Left hindlimb (tissue), 1 donor: ENCODE measurements around the gene POLE2.
"Not testable (repeated sequence)": the region's sequence is repeated elsewhere in the genome, so short reads cannot be mapped to it uniquely, and the experiment has no call there.

Source experiments
- DNase-seq: peaks from one replicate; pipeline ENCODE4 v3.0.0-alpha.2; 2018

Gene POLE2, protein sequence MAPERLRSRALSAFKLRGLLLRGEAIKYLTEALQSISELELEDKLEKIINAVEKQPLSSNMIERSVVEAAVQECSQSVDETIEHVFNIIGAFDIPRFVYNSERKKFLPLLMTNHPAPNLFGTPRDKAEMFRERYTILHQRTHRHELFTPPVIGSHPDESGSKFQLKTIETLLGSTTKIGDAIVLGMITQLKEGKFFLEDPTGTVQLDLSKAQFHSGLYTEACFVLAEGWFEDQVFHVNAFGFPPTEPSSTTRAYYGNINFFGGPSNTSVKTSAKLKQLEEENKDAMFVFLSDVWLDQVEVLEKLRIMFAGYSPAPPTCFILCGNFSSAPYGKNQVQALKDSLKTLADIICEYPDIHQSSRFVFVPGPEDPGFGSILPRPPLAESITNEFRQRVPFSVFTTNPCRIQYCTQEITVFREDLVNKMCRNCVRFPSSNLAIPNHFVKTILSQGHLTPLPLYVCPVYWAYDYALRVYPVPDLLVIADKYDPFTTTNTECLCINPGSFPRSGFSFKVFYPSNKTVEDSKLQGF

DNA sequence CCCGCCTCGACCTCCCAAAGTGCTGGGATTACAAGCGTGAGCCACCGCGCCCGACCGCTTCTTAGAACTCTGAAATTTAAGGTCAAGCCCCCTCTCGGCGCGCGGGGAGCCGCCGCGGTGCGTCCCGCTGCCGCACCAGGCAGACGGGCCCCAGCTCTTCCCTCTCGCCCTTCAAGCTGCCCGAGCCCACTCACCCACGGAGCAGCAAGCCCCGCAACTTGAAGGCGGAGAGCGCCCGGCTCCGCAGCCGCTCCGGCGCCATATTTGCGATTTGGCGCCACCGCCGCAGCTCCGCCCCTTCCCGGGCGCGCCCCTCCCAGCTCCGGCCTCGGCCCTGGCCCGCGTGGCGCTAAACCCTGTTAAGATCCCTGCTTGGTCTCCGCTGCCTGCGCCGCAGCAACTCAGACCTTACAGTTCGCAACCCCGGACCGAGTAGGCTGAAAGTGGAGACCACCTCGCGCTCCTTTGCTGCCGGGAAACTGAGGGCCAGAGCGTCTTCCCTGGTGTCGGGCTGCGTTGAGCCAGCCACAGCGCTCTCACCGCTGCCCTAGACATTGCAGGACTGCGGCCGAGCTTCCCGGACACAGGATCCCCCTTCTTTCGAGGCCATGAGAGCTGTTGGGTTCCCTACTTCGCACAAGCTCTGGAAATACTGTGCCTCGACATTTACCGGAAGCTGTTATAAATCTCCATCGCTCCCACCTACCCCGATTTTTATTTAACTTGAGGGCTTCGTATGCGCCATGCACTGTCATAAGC, at the start of gene POLE2:
Gene POLE2 (minus strand): TSS at position 273 of the 759 bp plus-strand sequence. CDS start 11 bp downstream, at position 262.
- DNase-seq, result peak; percentile 87

DNA sequence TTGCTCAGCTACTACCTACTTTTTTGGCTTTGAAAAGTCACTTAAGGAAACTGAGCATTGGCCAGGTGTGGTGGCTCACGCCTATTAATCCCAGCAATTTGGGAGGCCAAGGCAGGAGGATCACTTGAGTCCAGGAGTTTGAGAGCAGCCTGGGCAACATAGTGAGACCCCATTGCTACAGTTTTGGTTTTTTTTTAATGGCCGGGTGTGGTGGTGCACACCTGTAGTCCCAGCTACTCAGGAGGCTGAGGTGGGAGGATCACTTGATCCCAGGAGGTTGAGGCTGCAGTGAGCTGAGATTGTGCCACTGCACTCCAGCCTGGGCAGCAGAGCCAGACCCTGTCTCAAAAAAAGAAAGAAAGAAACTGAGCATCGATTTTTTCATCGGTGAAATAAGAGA, 47.7 kb upstream of the POLE2 start:
- DNase-seq, result not testable (repeated sequence)

DNA sequence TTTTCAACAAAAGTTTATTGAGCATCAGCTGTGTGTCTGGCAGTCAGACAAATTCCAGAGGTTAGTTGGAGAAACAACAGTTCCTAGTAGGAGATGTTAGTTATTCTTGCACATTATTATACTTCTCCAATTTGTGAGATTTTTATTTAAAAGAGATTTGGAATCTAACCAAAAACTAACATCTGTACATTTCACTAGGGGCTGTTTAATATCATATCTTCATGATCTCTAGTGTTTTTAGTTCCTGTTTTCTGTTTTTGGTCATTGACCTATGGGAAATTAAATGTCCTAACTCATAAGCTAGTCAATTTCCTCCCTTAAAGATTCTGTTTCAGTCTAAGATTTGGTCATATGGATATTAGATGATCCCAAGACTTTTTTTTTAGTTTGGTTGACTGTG, 45.8 kb upstream of the POLE2 start:
- DNase-seq, result no peak

DNA sequence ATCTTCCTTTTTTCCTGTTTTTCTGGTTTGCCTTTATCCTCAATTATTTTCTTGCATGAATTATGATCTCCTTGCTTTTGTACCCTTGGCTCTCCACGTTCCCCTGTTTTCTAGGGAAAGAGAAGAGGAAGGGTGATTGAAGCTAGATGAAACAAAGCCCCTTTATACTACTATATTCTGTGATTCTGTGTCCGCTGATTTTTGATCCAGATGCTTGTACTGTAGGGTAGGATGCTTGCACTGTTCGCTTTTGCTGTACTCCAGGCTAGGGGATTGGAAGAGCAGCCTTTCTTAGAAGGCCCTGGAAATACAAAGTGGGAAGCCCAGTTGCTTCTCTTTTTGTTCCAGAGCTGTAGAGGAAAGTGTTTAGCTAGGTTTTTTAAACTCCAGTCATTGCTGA, 44.9 kb upstream of the POLE2 start:
- no peak for DNase-seq

DNA sequence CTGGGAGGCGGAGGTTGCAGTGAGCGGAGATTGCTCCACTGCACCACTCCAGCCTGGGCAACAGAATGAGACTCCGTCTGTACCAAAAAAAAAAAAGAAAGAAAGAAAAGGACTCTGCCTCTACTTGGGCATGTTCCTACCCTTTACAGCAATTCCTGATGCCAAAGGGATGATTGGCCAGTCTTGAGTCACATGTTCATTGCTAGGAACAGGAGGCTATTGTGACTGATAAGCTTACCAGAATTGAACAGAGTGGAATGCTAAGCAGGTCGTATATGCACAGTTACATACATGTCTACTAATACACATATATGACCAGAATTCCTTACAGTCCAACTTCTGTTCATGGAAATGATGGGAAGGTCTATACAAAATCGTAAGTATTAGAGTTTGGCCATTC, 39.2 kb upstream of the POLE2 start:
- DNase-seq, result no peak

DNA sequence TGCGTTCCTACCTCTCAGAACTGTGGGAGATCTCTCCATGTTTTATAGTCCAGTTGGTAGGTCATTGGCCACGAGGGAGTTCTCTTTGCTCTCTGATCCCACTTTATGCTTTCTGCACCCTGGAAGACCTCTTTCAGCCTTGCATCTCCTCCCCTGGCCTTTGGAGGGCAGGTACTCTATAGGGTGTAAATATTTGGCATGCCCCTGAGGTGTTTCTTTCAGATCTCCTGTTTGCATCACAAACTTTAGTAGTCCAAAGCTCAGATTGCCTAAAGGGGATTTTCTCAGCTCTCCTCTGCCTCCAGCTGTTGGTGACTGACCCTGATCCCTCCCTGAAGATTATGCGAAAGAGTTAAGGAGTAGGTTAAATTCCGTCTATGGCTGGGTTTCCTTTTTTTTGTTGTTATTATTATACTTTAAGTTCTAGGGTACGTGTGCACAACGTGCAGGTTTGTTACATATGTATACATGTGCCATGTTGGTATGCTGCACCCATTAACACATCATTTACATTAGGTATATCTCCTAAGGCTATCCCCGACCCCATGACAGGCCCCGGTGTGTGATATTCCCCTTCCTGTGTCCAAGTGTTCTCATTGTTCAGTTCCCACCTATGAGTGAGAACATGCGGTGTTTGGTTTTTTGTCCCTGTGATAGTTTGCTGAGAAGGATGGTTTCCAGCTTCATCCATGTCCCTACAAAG, 33.9 kb upstream of the POLE2 start:
- DNase-seq, result not testable (repeated sequence)

DNA sequence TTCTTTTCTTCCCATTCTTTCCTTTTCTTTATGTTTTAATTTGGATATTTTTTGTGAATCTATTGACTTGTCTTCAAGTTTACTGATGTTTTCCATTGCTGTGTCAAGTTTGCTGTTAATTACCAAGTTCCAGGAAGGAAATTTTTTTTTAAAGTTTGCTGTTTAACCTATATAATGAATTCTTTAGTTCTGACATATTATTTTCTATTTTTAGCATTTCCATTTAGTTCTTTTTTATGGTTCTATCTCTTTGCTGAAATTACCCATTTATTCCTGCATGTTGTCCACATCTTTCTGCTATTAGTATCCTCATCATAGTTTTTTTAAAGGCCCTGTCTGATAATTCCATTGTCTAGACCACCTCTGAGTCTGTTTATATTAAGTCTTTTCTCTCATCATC, 32.7 kb upstream of the POLE2 start:
- DNase-seq, result no peak

DNA sequence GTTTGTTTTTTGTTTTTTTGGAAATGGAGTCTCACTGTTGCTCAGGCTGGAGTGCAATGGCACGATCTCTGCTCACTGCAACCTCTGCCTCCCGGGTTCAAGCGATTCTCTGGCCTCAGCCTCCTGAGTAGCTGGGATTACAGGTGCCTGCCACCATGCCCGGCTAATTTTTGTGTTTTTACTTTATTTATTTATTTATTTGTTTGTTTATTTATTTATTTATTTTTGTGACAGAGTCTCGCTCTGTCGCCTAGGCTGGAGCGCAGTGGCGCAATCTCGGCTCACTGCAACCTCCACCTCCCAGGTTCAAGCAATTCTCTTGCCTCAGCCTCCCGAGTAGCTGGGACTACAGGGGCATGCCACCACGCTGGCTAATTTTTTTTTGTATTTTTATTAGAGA, 23.0 kb upstream of the POLE2 start:
- DNase-seq, result not testable (repeated sequence)

DNA sequence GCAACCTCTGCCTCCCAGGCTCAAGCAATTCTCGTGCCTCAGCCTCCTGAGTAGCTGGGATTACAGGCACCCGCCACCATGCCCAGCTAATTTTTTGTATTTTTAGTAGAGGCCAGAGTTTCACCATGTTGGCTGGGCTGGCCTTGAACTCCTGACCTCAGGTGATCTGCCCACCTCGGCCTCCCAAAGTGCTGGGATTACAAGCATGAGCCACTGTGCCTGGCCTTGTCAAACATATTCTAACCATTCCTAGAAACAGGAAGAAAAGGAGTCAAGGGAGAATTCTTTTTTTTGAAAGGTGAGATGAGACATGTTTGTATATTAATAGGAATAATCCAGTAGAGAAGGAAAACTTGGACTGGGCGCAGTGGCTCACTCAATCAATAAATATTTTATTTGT, 16.5 kb upstream of the POLE2 start:
- not testable (repeated sequence) for DNase-seq

DNA sequence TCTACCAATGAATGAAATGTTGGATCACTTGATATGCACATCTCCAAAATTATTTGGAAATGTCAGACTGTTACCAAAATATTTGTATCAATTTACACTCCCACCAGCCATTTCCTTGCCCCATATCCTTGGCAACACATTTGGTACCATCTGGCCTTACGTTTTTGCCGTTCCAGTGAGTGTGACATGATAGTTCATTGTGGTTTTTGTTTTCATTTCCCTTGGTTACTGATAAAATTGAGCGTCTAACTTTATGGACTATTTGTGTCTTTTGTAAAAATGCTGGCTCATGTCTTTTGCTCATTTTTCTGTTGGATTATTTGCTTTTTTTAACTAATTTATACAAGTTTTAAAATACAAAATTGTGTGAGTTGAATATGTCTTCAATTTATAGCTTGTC, 16.0 kb upstream of the POLE2 start:
- no peak for DNase-seq

DNA sequence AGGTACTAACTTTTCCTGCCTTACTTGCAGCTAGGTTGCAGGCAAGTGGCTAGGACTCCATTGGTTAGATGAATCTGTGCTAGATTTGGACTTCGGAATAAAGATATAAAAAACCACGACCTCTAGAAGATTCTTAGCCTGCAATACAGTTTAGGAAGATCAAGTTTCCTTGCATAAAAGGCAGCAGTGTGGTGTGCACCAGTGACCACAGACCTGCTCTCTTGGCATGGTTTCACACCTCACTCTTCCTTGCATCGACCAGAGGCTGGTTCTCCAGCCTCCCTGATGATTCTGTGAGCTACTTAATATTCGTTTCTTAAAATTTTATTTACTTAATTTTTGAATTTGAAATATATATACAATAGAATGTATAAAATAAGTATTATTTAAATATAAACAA, 14.7 kb upstream of the POLE2 start:
- no peak for DNase-seq

DNA sequence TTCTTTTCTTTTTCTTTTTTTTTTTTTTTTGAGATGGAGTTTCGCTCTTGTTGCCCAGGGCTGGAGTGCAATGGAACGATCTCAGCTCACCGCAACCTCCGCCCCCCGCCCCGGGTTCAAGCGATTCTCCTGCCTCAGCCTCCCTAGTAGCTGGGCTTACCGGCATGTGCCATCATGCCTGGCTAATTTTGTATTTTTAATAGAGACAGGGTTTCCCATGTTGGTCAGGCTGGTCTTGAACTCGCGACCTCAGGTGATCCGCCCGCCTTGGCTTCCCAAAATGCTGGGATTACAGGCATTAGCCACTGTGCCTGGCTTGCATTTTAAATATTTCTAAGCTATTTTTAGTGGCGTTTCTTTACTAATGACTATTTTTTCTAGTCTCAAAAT, 5.7 kb upstream of the POLE2 start:
- not testable (repeated sequence) for DNase-seq

DNA sequence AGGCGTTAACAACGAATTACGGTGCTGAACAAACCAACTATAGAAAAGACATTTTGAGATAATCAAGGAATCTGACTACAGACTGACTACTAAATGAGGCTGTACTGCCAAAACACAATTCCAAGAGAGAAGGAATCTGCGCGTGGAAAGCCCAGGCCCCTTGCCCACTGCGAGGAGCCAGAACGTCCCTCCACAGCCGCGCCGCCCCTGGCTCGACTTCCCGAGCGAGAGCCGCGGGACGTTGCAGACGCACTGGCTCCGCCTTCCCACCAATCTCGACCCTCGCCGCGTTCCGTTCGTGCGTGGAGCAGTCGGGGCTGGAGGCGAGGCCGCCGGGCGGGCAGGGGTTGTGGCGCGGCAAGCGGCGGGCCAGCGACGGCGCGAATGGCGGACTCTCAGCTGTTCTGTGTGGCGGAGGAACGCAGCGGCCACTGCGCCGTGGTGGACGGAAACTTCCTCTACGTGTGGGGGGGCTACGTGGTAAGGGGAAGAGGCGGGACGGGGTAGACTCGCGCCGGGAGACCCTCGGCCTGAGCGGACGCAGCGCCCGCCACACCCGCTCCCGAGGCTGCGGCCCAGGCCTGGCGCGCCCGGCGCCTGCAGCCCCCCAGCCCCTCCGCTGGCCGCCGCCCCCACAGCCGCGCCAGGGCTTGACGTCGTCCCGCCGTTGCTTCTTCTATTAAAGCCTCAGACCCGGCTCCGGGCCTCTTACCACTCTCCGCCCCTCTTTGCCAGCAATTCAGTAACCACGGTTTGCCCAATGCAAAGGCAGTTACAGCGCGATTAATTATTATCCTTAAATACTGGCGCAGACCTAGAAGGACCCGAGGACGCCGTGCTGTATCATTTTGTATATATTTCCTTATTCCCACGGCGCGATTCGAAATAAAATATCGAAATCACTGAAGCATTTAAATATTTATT, 5.1 kb upstream of the POLE2 start, which contains the start of gene KLHDC1:
Gene KLHDC1 (plus strand): TSS at position 310 of the 924 bp plus-strand sequence. CDS start 75 bp downstream, at position 385.
- peak; percentile 92 for DNase-seq

DNA sequence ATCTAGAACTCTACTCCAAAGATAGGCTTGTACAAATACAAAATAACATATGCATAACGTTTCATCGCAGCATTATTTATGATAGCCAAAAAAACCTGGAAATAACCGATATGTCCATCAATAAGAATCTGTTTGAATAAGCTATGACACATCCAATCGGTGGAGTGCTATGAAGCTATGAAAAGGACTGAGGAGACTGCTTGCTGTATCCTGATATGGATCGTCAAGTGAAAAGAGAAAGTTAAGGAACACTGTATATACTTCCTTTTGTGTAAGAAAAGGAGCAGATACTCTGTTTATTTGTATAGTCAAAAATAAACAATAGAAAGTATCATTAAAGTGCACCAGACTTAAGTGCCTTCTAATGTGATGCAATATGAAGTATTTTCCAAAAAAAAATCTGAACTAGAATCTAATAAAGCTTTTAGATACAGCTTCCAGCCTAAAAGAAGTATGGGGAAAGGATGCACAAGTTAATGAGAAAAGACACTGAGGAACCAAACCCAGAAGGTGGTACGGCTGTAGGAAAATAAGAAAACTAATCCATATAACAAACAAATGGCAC, 4.3 kb upstream of the POLE2 start:
- DNase-seq, result no peak

DNA sequence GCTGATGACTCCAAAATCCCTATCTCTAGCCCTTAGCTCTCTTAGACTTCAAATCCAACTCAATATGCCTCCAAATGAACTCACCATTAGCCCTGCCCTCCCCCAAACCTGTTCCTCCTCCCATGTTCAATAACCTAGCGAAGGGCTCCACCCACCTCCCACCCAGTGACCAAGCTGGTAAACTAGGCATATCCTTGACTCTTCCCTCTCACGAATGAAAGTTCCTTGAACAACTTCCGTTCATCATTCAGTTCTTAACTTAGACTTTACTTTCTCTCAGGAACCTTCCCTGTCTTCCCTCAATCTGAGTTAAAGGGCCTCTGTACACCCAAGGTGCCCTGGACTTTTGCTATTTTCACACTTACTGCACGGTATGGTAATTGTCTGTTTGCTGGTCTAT, 3.0 kb upstream of the POLE2 start:
- DNase-seq, result no peak

DNA sequence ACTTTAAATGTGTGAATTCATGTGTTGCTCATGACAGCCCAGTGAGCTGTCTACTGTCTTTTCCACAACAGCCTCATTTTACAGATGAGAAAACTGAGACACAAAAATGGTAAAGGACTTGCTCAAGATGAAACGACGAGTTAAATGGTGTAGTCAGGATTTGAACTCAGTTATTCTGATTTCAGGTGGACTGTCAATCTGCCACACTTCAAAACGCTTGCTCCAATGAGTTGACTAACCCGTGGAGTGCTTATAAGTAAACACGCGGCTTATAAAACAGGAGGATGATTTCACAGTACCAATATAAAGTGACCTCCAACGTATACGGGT, 652 bp upstream of the POLE2 start:
- no peak for DNase-seq

DNA sequence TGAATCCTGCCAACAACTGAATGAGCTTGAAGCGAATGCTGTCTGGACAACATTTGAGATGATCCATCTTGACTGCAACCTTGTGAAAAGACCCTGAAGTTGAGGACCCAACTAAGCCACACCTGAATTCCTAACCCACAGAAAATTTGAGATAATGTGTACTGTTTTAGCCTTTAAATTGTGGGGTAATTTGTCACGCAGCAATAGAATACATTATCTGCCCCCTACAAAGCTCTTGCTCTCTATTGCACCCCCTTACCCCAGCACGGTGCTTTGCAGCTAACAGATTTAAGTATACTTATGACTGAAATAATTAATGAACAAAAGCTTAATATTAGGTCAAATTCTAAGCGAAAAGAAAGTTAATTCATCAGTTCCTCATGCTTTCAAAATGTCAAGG, 1.6 kb downstream of the POLE2 start:
- no peak for DNase-seq

DNA sequence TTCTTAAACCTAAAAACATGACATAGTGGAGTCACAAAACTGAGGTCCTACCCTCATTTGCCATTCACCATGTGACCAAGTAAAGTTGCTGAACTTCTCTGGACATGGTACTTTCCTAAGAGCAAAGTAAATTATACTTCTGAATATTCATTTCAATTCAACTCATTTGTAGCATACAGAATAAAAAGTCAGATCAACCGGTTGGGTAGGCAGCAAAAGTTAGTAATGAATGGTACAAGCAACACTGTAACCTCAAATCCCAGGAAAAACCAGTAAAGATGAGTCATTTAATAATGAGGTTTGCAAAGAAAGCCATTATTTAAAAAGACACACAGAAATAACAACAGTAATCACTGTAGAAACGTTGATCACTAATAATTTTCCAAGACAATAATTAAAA, 8.7 kb downstream of the POLE2 start:
- no peak for DNase-seq

DNA sequence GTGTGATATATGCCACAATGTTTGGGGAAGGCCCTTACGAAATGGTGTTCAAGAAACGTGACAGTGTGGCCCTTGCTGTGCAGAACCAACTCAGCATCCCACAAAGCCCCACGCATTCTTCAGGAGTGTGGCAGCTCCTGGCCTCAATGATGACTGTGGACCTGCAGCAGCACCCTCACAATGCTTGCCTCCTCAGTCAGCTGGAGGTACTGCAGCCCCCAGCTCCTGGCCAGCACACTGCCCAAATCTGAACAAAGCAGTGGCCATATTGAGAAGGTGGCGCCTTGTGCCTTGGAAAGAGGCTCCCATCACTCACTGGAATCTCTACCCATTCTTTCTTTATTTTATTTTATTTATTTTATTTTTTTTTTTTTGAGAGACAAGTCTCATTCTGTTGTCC, 10.4 kb downstream of the POLE2 start:
- no peak for DNase-seq

DNA sequence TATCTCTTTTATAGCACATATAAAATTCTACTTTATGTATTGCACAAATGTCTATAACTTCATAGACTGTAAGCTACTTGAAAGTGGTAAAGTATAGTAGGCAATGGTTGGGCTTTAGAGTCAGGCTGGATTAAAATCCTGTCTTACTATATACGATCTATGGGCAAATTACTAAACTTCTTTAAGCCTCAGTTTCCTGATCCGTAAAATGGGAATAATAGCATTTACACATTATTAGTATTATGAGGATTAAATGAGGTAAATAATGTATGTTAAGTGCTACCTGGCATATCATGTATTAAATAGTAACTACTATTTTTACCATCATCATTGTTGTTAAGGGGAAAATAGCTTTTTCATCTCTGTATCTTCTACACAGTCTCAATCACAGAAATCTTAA, 14.4 kb downstream of the POLE2 start:
- no peak for DNase-seq

DNA sequence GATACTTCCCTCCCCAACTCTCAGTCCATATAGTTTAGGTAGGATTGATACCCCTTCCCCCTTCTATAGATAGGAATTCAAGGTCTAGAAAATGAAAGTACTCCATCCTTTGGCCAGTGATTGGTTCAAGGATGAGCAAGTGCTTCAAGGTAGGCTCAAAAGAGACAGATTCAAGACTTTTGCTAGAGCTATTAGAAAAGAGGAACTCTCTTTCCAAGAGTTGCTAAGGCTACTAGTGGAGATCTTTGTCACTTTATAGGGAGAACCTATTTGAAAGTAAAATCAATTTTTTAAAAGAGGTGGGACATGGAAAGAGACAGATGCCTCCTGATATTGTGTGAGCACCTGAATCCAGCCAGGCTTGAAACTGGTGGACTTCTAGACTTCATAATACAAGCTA, 17.5 kb downstream of the POLE2 start:
- no peak for DNase-seq
